HCT116 (cell line): ENCODE measurements around the gene ABCD1.
"Not testable (repeated sequence)": the region's sequence is repeated elsewhere in the genome, so short reads cannot be mapped to it uniquely, and the experiment has no call there.

Experiments used
- CTCF ChIP-seq, 3 experiments: fragments of 200-600 bp in 1 of 3; sonication (generic) in 1 of 3; IDR thresholded peaks in 2 of 3; conservative IDR thresholded peaks in 1 of 3; 2 replicates each; pipeline ENCODE4 v1.5.1; 2012 to 2017; ENCODE audit warnings: low read depth in 2 of 3, low read length in 2 of 3, antibody characterized with exemption in 1 of 3, borderline replicate concordance in 1 of 3, control low read depth in 1 of 3, mild to moderate bottlenecking in 1 of 3, mixed read lengths in 1 of 3, mixed run types in 1 of 3, moderate library complexity in 1 of 3; ENCODE audit not compliant: insufficient read depth in 1 of 3
- EZH2 ChIP-seq: fragments of 200-600 bp; sonication (generic); IDR thresholded peaks from 2 replicates; pipeline ENCODE4 v1.6.1; 2017; ENCODE audit warnings: antibody characterized with exemption, mixed run types
- EZH2phosphoT487 ChIP-seq: fragments of 200-600 bp; IDR thresholded peaks from 2 replicates; pipeline ENCODE4 v1.6.1; 2018; ENCODE audit warnings: antibody characterized with exemption, borderline replicate concordance
- POLR2A ChIP-seq: IDR thresholded peaks from 2 replicates; pipeline ENCODE4 v1.7.0; 2011; ENCODE audit warnings: borderline replicate concordance; ENCODE audit not compliant: insufficient read depth, insufficient read length; ENCODE audit errors: extremely low read depth
- REST ChIP-seq: IDR thresholded peaks from 2 replicates; pipeline ENCODE4 v1.6.1; 2012; ENCODE audit warnings: low read depth
- ZBTB33 ChIP-seq: IDR thresholded peaks from 2 replicates; pipeline ENCODE4 v1.6.1; 2011; ENCODE audit warnings: mild to moderate bottlenecking, low read length, moderate library complexity; ENCODE audit not compliant: insufficient replicate concordance; ENCODE audit errors: extremely low read depth

GRCh38 chrX:153699784-153700371 lies 24.8 kb upstream of the ABCD1 start:
- not testable (repeated sequence) for TF ChIP-seq CTCF (IDR thresholded peaks at IDR 0.05 in 2 of 3, conservative IDR thresholded peaks at IDR 0.05 in 1 of 3; ENCODE audit: borderline replicate concordance in 1 of 3, insufficient read depth in 1 of 3, low read depth in 2 of 3, low read length in 2 of 3); POLR2A; EZH2; ZBTB33; EZH2phosphoT487; REST
